Body of pancreas (tissue), 4 donors: Measurements from ENCODE around the gene CETP. TPM values are rescaled to one million over a fixed set of nuclear protein-coding genes. Genes with fewer than 3 reads are reported as not detected.

ENCODE experiments used
- ATAC-seq: fragments of 150-250 bp; one replicate; pipeline ENCODE4 v1.9.1; 2016
- DNase-seq, 4 donors: peaks; one replicate each; pipeline ENCODE4 v3.0.0-alpha.2; 2019
- H3K27ac ChIP-seq, 4 donors: fragments of 200-600 bp; sonication (generic); 1 replicate in 3 of 4; 2 replicates in 1 of 4; pipeline versions ENCODE4 v1.5.1 to v1.6.1; 2016 to 2019; ENCODE audit warnings: mild to moderate bottlenecking in 1 of 4, mixed read lengths in 1 of 4, moderate library complexity in 1 of 4
- H3K27me3 ChIP-seq, 2 donors: fragments of 200-600 bp; sonication (generic); one replicate each; pipeline ENCODE4 v1.6.0; 2016; ENCODE audit warnings: mild to moderate bottlenecking in 1 of 2
- H3K36me3 ChIP-seq, 2 donors: fragments of 200-600 bp; sonication (generic); replicated peaks in 1 of 2; 2 replicates each; pipeline ENCODE4 v1.5.1; 2016; ENCODE audit warnings: low read depth in 2 of 2; ENCODE audit not compliant: insufficient read depth in 1 of 2
- H3K4me1 ChIP-seq: fragments of 200-600 bp; sonication (generic); one replicate; pipeline ENCODE4 v1.6.0; 2016
- H3K4me3 ChIP-seq, 2 donors: fragments of 200-600 bp; sonication (generic); 1 replicate in 1 of 2; 2 replicates in 1 of 2; pipeline ENCODE4 v1.5.1; 2016 to 2019
- H3K9me3 ChIP-seq, 3 donors: fragments of 200-600 bp; sonication (generic); 1 replicate in 2 of 3; 2 replicates in 1 of 3; pipeline ENCODE4 v1.5.1; 2016
- CTCF ChIP-seq, 7 experiments: fragments of 450-650 bp in 4 of 7; fragments of 200-600 bp in 3 of 7; sonication (generic) in 3 of 7; IDR thresholded peaks; one replicate each; pipeline ENCODE4 v1.5.1; 2016 to 2019; ENCODE audit warnings: antibody characterized with exemption in 7 of 7
- POLR2A ChIP-seq, 3 donors: fragments of 450-650 bp; IDR thresholded peaks; one replicate each; pipeline ENCODE4 v1.6.1; 2016; ENCODE audit warnings: antibody characterized with exemption in 3 of 3, mild to moderate bottlenecking in 2 of 3
- WGBS, 2 donors: methylation state at CpG; one replicate each; pipeline ENCODE4 v1.1.5; 2017; 5-methylcytosine and 5-hydroxymethylcytosine counted together
- intact Hi-C: fragments of 100-400 bp; cut with DNase I; formaldehyde crosslinking; loops from one replicate; pipeline ENCODE4 v1.15.1; 2023
- total RNA-seq, 2 donors: library from RNA; depleted of rRNA; stranded (reverse); fragments of >200 nt; gene quantifications; one replicate each; pipeline ENCODE4 v1.1.0, GENCODE V29; 2016

CETP gene
- total RNA-seq, 2 donors from 2014 or later = 0.66 TPM; not detected in 1

GRCh38 chr16:56935201-56935600, 26.5 kb upstream of the CETP start:
- H3K4me1 ChIP-seq = peaks cover 64% of the 10 kb centered on the region
- H3K4me3 ChIP-seq = peak overlapping the region in 1 of 2 donors; percentile 76
- TF ChIP-seq CTCF (IDR thresholded peaks at IDR 0.05) (no peak), POLR2A (IDR thresholded peaks at IDR 0.05) (peak in 1 of 3 donors; percentile 17)
- no peaks in the 10 kb centered on the region for H3K27me3 ChIP-seq
- no peaks in the 10 kb centered on the region for H3K9me3 ChIP-seq
- DNase-seq = peak in 1 of 4 donors; percentile 1
- peak overlapping the region in 3 of 4 donors; percentile 97 to 99 (median 99) for H3K27ac ChIP-seq
- WGBS, 2 donors = 9 to 17% methylated on average over 5 of the region's 5 CpGs
- peaks cover 20 to 22% of the 10 kb centered on the region in 2 donors for H3K36me3 ChIP-seq
- ATAC-seq = no peak
- intact Hi-C loops = no loop called here

GRCh38 chr16:56936491-56936890, 25.3 kb upstream of the CETP start:
- Histone ChIP-seq H3K36me3 (peaks cover 29 to 32% of the 10 kb centered on the region in 2 donors), H3K4me1 (peaks cover 63% of the 10 kb centered on the region), H3K27ac (peak overlapping the region in 1 of 4 donors; percentile 33), H3K9me3 (no peaks in the 10 kb centered on the region), H3K27me3 (no peaks in the 10 kb centered on the region), H3K4me3 (peak overlapping the region; percentile 1 to 8)
- 23 to 26% methylated on average over 5 of the region's 5 CpGs for WGBS, 2 donors
- DNase-seq (no peak), ATAC-seq (no peak)
- no peak for TF ChIP-seq CTCF (IDR thresholded peaks at IDR 0.05)
- peak in 1 of 3 donors; percentile 5 for TF ChIP-seq POLR2A (IDR thresholded peaks at IDR 0.05)
- intact Hi-C loops = no loop called here

- intact Hi-C loops = no loop called here
- H3K27me3 ChIP-seq = no peaks in the 10 kb centered on the region
- DNase-seq (no peak), ATAC-seq (no peak)
- peaks cover 31 to 33% of the 10 kb centered on the region in 2 donors for H3K36me3 ChIP-seq
- H3K4me1 ChIP-seq = peaks cover 63% of the 10 kb centered on the region
- peak in 1 of 3 donors; percentile 3 for TF ChIP-seq POLR2A (IDR thresholded peaks at IDR 0.05)
- no peak for TF ChIP-seq CTCF (IDR thresholded peaks at IDR 0.05)
- WGBS, 2 donors = 29 to 46% methylated on average over 5 of the region's 5 CpGs
- H3K9me3 ChIP-seq = no peaks in the 10 kb centered on the region
- H3K4me3 ChIP-seq = peak overlapping the region; percentile 1 to 8
- H3K27ac ChIP-seq = peak overlapping the region in 3 of 4 donors; percentile 20 to 35 (median 33)
Measured at GRCh38 chr16:56936950-56937349, 24.8 kb upstream of the CETP start.

GRCh38 chr16:56938664-56939513, 22.9 kb upstream of the CETP start:
- ATAC-seq = peak; percentile 14
- Histone ChIP-seq H3K4me1 (peaks cover 83% of the 10 kb centered on the region), H3K9me3 (no peaks in the 10 kb centered on the region), H3K36me3 (peaks cover 43 to 49% of the 10 kb centered on the region in 2 donors), H3K27ac (peak overlapping the region in 3 of 4 donors; percentile 43 to 57 (median 46)), H3K27me3 (no peaks in the 10 kb centered on the region), H3K4me3 (no peak overlapping the region)
- WGBS, 2 donors = 29 to 33% methylated on average over 8 of the region's 8 CpGs
- no peak for DNase-seq
- intact Hi-C loops = no loop called here
- TF ChIP-seq POLR2A (IDR thresholded peaks at IDR 0.05) (peak in 1 of 3 donors; percentile 46), CTCF (IDR thresholded peaks at IDR 0.05) (no peak)
